Measurements from ENCODE around the gene CD163L1. TPM values are rescaled to one million over a fixed set of nuclear protein-coding genes. Genes with fewer than 3 reads are reported as not detected.

Gene CD163L1
- total and polyA plus RNA-seq, 9 of the 15 experiments (the other 6 are each of a cell fraction or from before 2014, with no cell fraction given) = 0.54 to 9.2 (median 2.0) TPM

DNA sequence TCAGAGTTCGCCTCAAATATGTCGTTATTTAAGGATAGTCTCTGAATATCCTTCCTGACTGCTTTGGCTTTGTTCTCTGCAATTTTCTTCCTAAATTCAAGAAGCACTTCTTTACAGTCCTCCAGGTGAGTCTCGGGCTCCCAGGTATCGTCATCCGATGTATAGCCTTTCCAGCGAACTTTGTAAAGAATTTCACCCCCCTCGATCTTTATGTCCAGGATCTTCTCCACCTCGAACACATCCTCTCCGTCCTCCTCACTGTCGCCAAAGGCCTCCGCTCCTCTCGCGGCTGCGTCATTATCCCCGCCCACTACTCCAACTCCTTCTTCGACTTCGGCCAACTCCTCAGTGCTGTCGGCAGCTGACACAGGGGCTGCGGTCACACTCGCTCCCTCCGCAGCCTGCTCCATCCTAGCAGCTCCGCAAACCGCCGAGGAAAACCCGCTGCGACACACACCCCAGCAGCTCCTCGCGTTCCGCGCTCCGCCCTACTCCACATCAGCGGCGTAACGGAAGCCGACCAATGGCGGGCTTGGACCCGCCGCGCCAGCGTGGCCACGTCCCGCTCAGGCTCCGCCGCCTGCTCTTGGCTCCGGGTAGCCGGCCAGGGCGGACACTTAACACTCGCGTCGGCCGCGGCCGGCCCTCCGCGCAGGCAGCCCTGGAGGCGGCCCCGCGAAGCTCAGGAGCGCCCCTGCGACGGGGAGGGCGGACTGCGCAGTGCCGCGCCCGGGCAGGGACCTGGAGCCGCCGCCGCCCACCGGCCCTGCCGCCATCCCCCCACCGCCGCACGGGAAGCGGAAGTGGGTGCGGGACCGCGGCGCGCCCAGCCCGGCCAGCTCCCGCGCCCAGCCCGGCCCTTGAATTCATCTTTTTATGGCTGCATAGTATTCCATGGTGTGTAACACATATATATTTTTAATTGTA lies 4.1 kb downstream of the CD163L1 start (continued):
- TF ChIP-seq ZNF24 (IDR thresholded peaks at IDR 0.05) (no peak), NFRKB (IDR thresholded peaks at IDR 0.05; ENCODE audit: low read depth) (no peak), SIN3B (IDR thresholded peaks at IDR 0.05; ENCODE audit: low read depth) (peak; percentile 61), RBM17 (IDR thresholded peaks at IDR 0.05; ENCODE audit: borderline replicate concordance, low read depth, low read length) (no peak), MED1 (CRISPR knock-in tag; IDR thresholded peaks at IDR 0.05; ENCODE audit: borderline replicate concordance) (no peak), DPF2 (IDR thresholded peaks at IDR 0.05) (no peak), SPI1 (IDR thresholded peaks at IDR 0.05; ENCODE audit: borderline replicate concordance, low read depth, low read length) (peak; percentile 78; the same call in 1 of the 2 replicates), CC2D1A (IDR thresholded peaks at IDR 0.05) (no peak), MEF2A (IDR thresholded peaks at IDR 0.05; ENCODE audit: control insufficient read depth, low read depth, low read length) (no peak), NR3C1 (CRISPR knock-in tag; IDR thresholded peaks at IDR 0.05) (no peak), JUND (IDR thresholded peaks at IDR 0.05; ENCODE audit: borderline replicate concordance, low read depth, low read length) (0 out of 2 replicates have a peak, but pooled peaks have one; percentile 12), JUND (tag; IDR thresholded peaks at IDR 0.05; ENCODE audit: borderline replicate concordance, low read depth, low read length) (no peak), PURB (CRISPR knock-in tag; IDR thresholded peaks at IDR 0.05; ENCODE audit: low read depth) (no peak), U2AF1 (optimal IDR thresholded peaks at IDR 0.05; ENCODE audit: low read depth, low read length) (no peak), BCL6 (CRISPR knock-in tag; IDR thresholded peaks at IDR 0.05) (no peak), SREBF2 (CRISPR knock-in tag; IDR thresholded peaks at IDR 0.05) (no peak), STAT5A (IDR thresholded peaks at IDR 0.05; ENCODE audit: borderline replicate concordance, low read length) (no peak), ARID1B (IDR thresholded peaks at IDR 0.05) (no peak), ETV6 (IDR thresholded peaks at IDR 0.05; ENCODE audit: borderline replicate concordance in 1 of 2, low read depth in 2 of 2, low read length in 1 of 2) (0 out of 4 replicates have a peak, but pooled peaks of 1 of the 2 experiments have one; percentile 9), ETV6 (CRISPR knock-in tag; IDR thresholded peaks at IDR 0.05; ENCODE audit: borderline replicate concordance) (no peak), CREB1 (IDR thresholded peaks at IDR 0.05) (no peak), CREB1 (CRISPR knock-in tag; IDR thresholded peaks at IDR 0.05) (no peak), ZNF165 (CRISPR knock-in tag; IDR thresholded peaks at IDR 0.05; ENCODE audit: borderline replicate concordance) (no peak), HCFC1 (IDR thresholded peaks at IDR 0.05; ENCODE audit: low read depth, low read length) (no peak)
- TF ChIP-seq, protein P1, sequence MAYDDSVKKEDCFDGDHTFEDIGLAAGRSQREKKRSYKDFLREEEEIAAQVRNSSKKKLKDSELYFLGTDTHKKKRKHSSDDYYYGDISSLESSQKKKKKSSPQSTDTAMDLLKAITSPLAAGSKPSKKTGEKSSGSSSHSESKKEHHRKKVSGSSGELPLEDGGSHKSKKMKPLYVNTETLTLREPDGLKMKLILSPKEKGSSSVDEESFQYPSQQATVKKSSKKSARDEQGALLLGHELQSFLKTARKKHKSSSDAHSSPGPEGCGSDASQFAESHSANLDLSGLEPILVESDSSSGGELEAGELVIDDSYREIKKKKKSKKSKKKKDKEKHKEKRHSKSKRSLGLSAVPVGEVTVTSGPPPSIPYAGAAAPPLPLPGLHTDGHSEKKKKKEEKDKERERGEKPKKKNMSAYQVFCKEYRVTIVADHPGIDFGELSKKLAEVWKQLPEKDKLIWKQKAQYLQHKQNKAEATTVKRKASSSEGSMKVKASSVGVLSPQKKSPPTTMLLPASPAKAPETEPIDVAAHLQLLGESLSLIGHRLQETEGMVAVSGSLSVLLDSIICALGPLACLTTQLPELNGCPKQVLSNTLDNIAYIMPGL (CRISPR knock-in tag; IDR thresholded peaks at IDR 0.05) = no peak
- TF ChIP-seq, protein P2, sequence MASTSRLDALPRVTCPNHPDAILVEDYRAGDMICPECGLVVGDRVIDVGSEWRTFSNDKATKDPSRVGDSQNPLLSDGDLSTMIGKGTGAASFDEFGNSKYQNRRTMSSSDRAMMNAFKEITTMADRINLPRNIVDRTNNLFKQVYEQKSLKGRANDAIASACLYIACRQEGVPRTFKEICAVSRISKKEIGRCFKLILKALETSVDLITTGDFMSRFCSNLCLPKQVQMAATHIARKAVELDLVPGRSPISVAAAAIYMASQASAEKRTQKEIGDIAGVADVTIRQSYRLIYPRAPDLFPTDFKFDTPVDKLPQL (IDR thresholded peaks at IDR 0.05; ENCODE audit: extremely low read depth, insufficient read length) = no peak
- TF ChIP-seq, protein P3, sequence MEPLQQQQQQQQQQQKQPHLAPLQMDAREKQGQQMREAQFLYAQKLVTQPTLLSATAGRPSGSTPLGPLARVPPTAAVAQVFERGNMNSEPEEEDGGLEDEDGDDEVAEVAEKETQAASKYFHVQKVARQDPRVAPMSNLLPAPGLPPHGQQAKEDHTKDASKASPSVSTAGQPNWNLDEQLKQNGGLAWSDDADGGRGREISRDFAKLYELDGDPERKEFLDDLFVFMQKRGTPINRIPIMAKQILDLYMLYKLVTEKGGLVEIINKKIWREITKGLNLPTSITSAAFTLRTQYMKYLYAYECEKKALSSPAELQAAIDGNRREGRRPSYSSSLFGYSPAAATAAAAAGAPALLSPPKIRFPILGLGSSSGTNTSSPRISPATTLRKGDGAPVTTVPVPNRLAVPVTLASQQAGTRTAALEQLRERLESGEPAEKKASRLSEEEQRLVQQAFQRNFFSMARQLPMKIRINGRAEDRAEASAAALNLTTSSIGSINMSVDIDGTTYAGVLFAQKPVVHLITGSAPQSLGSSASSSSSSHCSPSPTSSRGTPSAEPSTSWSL (CRISPR knock-in tag; IDR thresholded peaks at IDR 0.05; ENCODE audit: borderline replicate concordance) = no peak

All from K562 (cell line).